GM18867 (cell line): ENCODE measurements around the gene ZSCAN12.
A peak's percentile ranks its signal among the peaks of the same experiment; 100 is the strongest.
"Not testable (repeated sequence)": the region's sequence is repeated elsewhere in the genome, so short reads cannot be mapped to it uniquely, and the experiment has no call there.

Experiments
- ATAC-seq: cut with Tn5 transposase; IDR thresholded peaks from one replicate; pipeline ENCODE4 v1.9.1; 2021; ENCODE audit warnings: mild to moderate bottlenecking, moderate library complexity; ENCODE audit not compliant: unreplicated experiment

ZSCAN12 gene

DNA sequence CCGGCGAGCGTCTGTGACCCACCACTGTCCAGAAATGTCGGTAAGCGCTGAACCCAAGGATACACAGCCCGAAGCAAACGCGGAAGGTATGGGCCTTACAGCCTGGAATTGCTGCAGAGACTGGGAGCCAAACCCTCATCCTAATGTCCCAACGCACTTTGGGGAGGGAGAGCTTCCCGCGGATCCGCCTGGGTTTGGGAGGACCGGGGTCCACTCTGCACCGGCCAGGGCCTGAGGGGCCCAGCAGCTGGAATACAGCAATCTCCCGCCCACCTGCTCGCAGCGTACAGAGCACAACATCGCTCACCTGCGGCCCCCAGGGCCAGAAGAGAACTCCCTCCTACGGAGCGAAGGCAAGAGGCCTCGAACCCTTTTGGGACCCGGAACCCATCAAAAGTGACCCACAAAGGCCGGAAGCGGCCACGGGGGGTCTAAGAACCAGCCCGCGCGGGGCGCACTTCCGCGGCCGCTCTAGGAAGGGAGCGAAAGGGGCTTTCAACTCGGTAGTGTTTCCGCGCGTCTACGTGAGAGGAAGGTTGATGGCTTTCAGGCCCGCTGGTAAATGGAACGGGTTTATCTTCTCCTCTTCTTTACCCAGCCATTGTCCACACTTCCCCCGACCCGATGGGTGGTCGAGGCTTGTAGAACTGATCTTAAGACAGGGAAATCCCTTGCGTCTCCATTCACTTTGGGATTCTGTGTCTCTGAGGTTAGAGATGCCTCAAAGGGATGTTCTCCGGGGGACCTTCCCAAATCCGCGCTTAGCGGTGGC lies at the start of gene ZSCAN12:
Gene ZSCAN12 (minus strand): TSS at position 398 of the 772 bp plus-strand sequence. CDS start 1,342 bp downstream, outside the sequence.
- ATAC-seq, result peak; percentile 84

DNA sequence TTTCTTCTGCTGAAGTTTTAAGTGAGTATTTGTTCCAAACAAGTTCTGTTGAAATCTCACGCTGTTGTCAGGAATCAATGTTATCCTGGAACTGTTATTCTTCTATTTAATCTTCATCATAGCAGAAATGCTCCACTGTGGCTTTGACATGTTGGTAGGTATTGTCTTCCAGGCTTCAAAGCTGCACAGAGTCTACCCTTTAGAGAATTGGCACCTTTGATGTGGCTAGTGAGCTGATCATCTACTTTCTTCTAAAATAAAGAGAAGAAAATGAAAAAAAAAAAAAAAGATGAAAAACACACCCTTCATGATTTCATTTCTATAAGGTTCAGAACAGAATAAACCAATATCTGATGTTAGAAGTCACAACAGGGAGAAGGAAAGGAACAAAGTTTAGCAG lies 49.5 kb upstream of the ZSCAN12 start:
- ATAC-seq, result no peak

DNA sequence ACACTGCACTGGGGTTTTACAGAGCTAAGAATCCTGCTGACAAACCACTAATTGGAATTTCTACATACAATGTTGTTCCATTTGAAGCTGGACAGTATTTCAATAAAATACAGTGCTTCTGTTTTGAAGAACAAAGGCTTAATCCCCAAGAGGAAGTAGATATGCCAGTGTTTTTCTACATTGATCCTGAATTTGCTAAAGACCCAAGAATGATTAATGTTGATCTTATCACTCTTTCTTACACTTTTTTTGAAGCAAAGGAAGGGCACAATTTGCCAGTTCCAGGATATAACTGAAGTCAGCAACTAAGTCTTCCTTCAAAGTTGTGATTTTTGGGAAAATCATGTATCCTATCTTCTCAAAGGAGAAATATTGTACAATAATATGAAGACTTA lies 48.0 kb upstream of the ZSCAN12 start:
- not testable (repeated sequence) for ATAC-seq

DNA sequence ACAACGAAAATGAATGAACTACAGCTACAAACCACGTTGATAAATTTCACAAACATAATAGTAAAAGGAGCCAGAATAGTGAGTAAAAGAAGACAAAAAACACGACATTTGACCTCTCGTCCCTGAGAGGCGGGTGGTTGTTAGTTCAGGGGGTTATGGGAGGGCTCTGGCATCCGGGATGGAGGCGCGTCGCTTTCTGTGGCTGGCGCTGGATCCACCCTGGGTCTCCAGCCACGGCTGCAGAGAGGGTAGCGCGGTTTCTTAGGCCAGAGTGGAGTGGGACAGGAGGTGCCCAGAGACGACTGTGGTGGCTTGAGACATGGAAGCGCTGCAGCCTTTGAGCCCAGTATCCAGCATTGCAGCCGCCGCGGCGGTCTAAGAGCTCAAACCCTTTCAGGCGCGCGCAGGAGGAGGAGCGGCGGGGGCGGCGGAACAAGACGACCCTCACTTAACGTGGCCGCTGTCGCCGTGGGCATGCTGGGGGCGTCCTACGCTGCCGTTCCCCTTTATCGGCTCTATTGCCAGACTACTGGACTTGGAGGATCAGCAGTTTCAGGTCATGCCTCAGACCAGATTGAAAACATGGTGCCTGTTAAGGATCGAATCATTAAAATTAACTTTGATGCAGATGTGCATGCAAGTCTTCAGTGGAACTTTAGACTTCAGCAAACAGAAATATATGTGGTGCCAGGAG lies 47.4 kb upstream of the ZSCAN12 start:
- ATAC-seq, result no peak

DNA sequence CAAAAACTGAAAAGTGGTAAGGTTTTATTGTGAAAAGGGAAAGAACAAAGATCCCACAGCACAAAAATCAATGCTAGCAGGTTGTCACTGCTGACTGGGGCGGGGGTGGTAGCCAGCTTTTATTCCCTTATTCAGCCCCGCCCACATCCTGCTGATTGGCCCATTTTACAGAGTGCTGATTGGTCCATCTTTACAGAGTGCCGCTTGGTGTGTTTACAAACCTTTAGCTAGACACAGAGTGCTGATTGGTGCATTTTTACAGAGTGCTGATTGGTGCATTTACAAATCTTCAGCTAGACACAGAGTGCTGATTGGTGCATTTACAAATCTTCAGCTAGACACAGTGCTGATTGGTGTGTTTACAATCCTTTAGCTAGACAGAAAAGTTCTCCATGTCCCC lies 45.2 kb upstream of the ZSCAN12 start:
- not testable (repeated sequence) for ATAC-seq

DNA sequence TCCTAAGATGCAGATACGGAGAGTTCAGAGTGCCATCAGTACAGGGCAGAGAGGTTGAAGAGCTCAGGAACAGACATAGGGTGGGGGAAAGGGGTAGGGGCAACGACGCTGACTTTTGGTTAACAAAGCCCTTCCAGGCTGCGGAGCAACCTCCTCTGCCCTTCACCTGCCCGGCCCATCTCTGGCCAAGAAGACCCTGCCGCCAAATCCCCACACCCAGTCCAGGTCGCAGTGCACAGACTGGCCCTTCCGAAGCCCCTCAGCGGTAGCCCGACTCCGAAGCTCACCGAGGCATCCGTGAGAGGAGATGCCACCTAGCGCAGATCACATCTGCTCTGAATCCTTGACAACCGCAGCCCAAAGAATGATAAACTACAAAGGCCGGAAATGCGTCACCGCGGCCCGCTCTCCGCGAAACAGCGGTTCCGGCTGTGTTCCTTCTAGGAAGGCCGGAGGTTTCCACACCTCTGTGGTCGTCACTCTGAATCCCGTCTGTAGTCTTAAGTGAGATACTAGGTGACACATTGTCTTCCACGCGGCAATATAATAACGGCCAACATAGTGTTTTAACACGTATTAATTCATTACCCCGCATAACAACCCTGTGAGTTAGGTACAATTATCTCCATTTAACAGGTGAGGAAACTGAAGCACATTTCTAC lies 43.7 kb upstream of the ZSCAN12 start, which contains the start of gene ZSCAN23:
Gene ZSCAN23 (minus strand): TSS at position 380 of the 662 bp plus-strand sequence. CDS start 7,225 bp downstream, outside the sequence.
- ATAC-seq, result peak; percentile 47

DNA sequence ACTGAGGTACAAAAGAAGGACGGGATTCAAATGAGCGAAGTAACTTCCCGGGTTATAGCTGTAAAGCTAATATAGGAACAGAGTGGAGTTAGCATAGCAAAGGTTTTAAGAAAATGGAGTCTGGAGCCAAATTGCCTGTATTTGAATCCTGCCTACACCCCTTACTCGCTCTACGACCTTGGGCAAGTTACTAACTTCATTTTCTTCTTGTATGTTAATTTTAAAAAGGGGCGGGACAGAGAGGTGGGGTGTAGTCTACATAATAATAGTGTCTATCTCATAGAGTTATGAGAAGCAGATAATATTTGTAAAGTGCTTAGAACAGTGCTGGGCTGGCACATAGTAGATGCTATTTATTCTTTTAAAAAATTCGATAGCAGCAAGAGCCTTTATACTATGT lies 43.0 kb upstream of the ZSCAN12 start:
- no peak for ATAC-seq

DNA sequence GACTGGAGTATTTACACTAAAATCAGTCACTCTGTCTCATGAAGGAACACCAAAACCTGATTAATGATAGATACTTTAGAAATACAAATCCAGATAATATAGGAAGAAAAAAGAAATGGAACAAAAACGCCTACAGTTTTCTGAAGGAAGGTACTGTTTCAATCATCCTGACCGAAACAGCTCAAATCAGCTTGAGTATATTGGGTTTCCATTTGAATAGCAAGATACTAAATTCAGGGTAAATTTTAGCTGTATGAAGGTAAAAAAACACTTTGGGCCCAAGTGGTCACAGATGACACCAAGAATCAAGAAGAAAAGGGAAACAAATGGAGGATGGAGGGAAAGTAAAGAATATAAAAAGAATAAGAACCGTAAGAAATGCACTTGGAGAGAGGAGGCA lies 36.9 kb upstream of the ZSCAN12 start:
- no peak for ATAC-seq

DNA sequence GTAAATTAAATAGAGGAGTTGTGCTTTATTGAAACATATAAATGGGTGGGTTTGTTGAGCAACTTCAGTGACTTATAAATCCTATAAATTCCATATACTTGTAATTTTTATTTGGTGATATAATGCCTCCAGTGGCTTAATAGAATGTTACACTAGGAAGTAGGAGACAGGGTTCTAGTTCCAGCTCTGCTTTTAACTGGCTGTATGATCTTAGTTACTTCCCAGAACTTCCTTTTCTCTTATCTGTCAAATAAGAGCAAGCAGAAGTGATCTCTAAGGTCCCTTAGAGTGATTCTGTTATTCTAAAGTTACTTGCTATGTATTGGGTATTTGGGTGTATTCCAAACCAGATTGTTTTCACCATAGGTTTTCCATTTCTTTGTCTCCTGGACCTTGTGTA lies 33.6 kb upstream of the ZSCAN12 start:
- ATAC-seq, result no peak

DNA sequence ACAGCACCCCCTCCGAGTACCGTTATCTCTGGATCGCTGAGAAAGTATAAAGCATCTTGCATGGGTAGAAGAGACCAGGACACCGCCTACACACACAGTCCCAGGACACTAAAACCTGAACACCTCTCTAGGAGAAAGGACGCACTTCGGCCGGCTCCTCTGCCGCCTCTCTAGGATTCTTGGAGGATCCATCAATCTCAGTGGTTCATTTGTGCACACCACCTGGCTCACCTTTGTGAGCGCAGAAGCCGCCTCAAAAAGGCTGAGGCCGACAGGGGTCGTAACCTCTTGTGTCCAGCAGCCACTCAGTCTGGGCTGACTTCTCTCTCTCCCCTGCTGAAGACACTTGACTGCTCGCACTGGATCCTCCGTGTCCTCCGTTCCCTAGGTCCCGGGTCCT lies 30.2 kb upstream of the ZSCAN12 start:
- ATAC-seq, result no peak

DNA sequence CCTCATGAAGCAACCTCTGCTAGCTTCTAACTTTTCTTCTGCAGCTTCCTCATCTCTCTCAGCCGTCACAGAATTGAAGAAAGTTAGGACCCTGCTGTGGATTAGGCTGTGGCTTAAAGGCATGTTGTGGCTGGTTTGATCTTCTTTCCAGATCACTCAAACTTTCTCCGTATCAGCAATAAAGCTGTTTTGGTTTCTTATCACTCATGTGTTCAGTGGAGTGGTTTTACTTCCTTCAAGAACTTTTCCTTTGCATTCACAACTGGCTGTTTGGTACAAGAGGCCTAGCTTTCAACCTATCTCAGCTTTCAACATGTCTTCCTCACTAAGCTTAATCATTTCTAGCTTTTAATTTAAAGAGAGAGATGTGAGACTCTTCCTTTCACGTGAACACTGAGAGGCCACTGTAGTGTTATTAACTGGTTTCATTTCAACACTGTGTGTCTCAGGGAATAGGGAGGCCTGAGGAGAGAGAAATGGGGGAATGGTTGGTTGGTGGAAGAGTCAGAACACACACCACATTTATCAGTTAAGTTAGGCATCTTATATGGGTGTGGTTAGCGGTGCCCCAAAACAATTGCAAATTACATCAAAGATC lies 26.5 kb upstream of the ZSCAN12 start:
- ATAC-seq, result no peak

DNA sequence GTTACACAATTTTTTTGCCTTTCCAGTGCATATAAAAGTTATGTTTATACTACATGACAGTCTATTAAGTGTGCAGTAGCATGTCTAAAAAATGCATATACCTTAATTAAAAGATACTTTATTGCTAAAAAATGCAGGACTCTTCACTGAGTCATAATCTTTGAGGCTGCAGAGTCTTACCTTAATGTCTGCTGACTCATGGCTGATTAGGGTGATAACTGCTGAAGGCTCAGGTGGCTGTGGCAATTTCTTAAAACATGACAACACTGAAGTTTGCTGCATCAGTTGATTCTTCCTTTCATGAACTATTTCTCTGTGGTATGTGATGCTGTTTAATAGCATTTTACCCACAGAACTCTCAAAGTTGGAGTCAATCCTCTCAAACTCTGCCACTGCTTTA lies 24.6 kb upstream of the ZSCAN12 start:
- no peak for ATAC-seq

DNA sequence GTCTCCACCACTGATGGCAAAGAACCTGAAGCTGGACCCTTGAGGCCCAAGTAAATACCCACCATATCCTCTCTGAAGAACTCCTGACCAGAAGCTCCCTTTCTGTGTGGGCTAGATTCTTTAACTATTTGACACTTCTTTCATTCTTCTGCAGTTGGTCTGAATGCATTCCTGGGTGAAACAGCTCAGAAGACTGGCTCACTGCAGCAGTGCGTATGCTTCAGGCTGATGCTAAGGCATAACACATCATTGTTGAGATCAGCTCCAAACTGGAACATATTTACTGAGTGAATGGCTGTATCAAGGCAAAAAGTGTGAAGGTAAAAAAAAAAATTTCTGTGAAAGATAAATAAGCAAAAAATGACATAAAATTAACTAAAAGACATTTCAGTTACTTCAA lies 24.0 kb upstream of the ZSCAN12 start:
- no peak for ATAC-seq

DNA sequence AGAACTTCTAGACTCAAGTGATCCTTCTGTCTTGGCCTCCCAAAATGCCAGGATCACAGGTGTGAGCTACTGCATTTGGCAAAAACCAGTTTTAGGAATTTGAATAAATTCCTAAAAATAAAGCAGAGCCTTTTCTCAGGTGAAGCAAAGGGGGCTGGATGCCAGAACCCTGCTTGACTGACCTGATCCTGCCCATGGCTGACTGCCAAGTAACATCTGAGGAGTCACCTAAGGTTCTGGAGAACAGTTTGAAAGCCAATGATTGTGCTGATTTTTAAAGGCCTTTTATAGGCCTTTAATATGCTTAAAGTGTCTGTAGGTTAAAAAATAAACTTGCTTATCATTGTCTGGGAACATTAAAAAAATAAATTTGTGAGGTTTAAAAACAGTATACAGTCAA lies 14.1 kb upstream of the ZSCAN12 start:
- no peak for ATAC-seq

DNA sequence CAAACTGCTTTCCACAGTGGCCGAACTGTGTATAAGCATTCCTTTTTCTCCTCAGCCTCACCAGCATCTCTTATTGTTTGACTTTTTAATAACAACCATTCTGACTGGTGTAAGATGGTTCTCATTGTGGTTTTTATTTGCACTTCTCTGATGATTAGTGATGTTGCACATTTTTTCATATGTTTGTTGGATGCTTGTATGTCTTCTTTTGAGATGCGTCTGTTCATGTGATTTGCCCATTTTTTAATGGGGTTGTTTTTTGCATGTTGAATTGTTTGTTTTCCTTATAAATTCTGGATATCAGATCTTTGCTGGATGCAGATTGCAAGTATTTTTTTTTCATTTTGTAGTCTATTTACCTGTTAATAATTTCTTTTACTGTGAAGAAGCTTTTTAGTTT lies 11.2 kb upstream of the ZSCAN12 start:
- no peak for ATAC-seq

DNA sequence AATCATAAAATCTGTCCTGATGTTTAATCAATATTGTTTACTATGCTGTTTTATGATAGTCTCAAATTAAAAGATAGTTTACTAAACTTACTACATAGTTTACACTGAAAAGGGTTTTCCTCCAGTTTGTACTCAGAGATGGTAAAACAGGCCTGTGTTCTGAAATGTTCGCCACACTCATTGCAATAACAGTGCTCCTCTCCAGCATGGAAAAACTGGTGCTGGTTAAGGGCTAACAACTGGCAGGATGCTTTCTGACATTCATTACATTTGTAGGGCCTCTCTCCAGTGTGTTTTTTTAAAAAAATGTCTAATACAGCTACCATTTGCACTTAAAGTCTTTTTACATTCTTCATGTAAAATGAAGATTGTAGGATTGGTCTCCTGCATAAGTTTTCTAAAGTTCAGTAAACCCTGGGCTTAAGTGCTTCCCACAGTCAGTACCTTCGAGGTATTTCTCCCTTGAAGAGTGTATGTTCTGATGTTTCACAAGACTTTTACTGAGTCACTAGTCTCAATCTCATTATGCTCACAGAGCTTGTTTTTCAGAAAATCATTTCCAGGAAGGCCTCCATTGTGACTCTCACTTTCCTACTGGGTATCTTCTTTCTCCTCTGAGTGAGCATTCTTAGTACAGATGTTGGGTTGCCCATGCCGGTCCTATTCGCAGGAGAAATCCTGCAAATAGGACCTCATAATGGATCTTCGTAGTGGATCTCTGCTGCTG lies 8.7 kb upstream of the ZSCAN12 start:
- no peak for ATAC-seq

DNA sequence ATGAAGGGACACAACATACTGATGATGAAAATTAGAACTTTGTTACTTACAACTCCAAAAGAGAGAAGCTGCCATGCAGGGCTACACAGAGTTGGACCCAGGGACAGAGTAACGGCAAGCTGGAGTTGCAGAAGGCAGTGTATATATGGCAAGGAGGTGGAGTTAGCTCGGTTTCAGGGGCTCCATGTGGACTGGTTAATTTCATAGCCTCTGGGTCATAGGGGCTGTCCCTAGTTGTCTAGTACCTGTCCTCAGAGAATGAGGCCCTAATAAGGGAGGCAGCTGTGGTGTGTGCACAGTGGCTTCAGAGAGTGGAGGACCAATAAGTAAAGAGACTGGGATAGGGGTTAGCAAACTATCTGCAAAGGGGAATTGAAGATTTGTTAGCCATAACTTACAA lies 7.9 kb upstream of the ZSCAN12 start:
- no peak for ATAC-seq

DNA sequence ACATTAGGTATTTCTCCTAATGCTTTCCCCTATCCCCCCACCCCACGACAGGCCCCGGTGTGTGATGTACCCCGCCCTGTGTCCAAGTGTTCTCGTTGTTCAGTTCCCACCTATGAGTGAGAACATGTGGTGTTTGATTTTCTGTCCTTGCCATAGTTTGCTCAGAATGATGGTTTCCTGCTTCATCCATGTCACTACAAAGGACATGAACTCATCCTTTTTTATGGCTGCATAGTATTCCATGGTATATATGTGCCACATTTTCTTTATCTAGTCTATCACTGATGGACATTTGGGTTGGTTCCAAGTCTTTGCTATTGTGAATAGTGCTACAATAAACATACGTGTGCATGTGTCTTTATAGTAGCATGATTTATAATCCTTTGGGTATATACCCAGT lies 4.4 kb upstream of the ZSCAN12 start:
- not testable (repeated sequence) for ATAC-seq

DNA sequence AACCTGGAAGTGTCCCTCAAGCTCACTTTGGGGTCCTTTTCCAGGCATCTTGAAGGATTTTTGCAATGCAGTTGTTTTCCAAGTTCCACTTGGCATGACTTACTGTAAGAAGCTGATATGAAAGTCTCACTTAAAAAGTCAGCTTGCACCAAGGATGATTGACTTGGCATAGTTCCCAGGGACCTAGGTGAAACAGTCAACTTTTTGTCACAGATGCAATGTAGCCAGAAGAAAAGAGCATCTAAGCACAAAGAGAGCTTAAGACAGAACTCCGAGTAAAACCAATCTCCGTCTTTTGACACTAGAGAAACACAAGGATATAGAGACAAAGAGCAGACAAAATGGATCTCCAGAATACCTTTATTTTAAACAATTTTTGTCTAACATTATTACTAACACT lies 2.6 kb upstream of the ZSCAN12 start:
- ATAC-seq, result no peak

DNA sequence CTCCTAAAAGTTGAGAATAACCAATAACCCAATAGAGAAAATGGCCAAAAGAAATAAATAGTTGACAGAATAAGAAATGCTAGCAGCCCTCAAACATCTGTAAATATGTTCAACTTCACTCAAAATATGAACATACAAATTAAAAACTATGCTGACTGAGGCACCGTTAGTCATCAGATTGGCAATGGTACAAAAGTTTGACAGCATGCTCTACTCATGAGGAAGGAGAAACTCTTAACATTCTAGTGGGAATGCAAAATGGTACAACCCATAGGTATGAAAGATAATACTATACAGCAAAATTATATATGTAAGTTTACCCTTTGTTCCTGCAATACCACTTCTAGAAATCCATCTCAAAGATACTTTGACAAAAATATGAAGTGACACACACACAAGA lies 1.6 kb upstream of the ZSCAN12 start:
- no peak for ATAC-seq

DNA sequence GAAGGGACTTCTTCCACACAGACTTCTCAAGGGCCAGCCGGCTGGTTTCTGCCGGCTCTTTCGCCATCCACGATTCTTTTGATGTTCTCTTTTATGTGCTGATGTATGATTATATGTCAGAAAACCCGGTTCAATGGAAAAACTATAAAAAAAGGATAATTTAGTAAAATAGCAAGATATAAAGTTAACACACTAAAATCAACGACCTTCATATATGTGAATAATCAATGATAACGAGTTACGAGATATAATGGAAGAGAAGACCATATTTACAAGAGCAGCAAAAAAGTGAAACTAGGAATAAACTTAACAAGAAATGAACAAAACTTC lies 540 bp upstream of the ZSCAN12 start:
- no peak for ATAC-seq
